NCI-H1694 (cell line): ENCODE measurements around the gene WFDC6.
"Not testable (repeated sequence)": the region's sequence is repeated elsewhere in the genome, so short reads cannot be mapped to it uniquely, and the experiment has no call there.

Experiments
- DNase-seq: peaks from one replicate; lab custom pipeline; 2025; lab: John Stamatoyannopoulos, UW

Gene WFDC6

GRCh38 chr20:45539382-45539781 lies at the start of gene WFDC6:
WFDC6 (minus strand) TSS chr20:45539482; CDS start chr20:45539407, 75 bp downstream.
- DNase-seq, result no peak

- DNase-seq, result no peak
Observed at GRCh38 chr20:45588800-45589199, 49.5 kb upstream of the WFDC6 start.

- DNase-seq, result not testable (repeated sequence)
Observed at GRCh38 chr20:45585986-45586385, 46.7 kb upstream of the WFDC6 start.

GRCh38 chr20:45584294-45584693 lies 45.0 kb upstream of the WFDC6 start:
- DNase-seq, result not testable (repeated sequence)

GRCh38 chr20:45583502-45583901 lies 44.2 kb upstream of the WFDC6 start:
- no peak for DNase-seq

GRCh38 chr20:45581702-45582101 lies 42.4 kb upstream of the WFDC6 start:
- DNase-seq, result no peak

GRCh38 chr20:45579184-45579583 lies 39.9 kb upstream of the WFDC6 start, which contains the start of gene WFDC8:
WFDC8 (minus strand) TSS chr20:45579284; CDS start chr20:45579247, 37 bp downstream.
- no peak for DNase-seq

- no peak for DNase-seq
Observed at GRCh38 chr20:45578231-45578630, 38.9 kb upstream of the WFDC6 start.

- DNase-seq, result no peak
Observed at GRCh38 chr20:45576995-45577394, 37.7 kb upstream of the WFDC6 start.

- DNase-seq, result no peak
Observed at GRCh38 chr20:45575931-45576330, 36.6 kb upstream of the WFDC6 start.

GRCh38 chr20:45569650-45570049 lies 30.4 kb upstream of the WFDC6 start:
- DNase-seq, result not testable (repeated sequence)

- no peak for DNase-seq
Observed at GRCh38 chr20:45564760-45565276, 25.5 kb upstream of the WFDC6 start.

GRCh38 chr20:45555198-45555597 lies 15.9 kb upstream of the WFDC6 start:
- DNase-seq, result no peak

GRCh38 chr20:45552456-45552855 lies 13.2 kb upstream of the WFDC6 start:
- no peak for DNase-seq

GRCh38 chr20:45550765-45551164 lies 11.5 kb upstream of the WFDC6 start:
- no peak for DNase-seq

GRCh38 chr20:45548410-45548809 lies 9.1 kb upstream of the WFDC6 start:
- DNase-seq, result no peak

GRCh38 chr20:45547206-45547770 lies 8.0 kb upstream of the WFDC6 start, which contains the start of gene EPPIN:
EPPIN (minus strand) TSS chr20:45547401; CDS start chr20:45547357, 44 bp downstream.
- no peak for DNase-seq

- DNase-seq, result peak; percentile 1
Observed at GRCh38 chr20:45545754-45546453, 6.6 kb upstream of the WFDC6 start.

- no peak for DNase-seq
Observed at GRCh38 chr20:45545351-45545750, 6.1 kb upstream of the WFDC6 start.

- DNase-seq, result no peak
Observed at GRCh38 chr20:45538209-45538799, 978 bp downstream of the WFDC6 start.

- no peak for DNase-seq
Observed at GRCh38 chr20:45527294-45527693, 12.0 kb downstream of the WFDC6 start.

- no peak for DNase-seq
Observed at GRCh38 chr20:45523821-45524220, 15.5 kb downstream of the WFDC6 start.

- no peak for DNase-seq
Observed at GRCh38 chr20:45518282-45518681, 21.0 kb downstream of the WFDC6 start.
